NT2/D1 (cell line): ENCODE data around the gene KLK5.
"Not testable (repeated sequence)": the region's sequence is repeated elsewhere in the genome, so short reads cannot be mapped to it uniquely, and the experiment has no call there.

ENCODE experiments used
- DNase-seq: peaks from one replicate; pipeline ENCODE4 v3.0.0-alpha.2; 2011; ENCODE audit warnings: low read depth, low spot score
- H3K27me3 ChIP-seq: 2 replicates; pipeline ENCODE4 v1.6.0; 2011; ENCODE audit warnings: mild to moderate bottlenecking; ENCODE audit not compliant: insufficient read length, insufficient read depth
- H3K36me3 ChIP-seq: 2 replicates; pipeline ENCODE4 v1.6.1; 2011; ENCODE audit warnings: mild to moderate bottlenecking, low read length, mixed read lengths; ENCODE audit not compliant: insufficient read depth, insufficient read length
- H3K4me1 ChIP-seq: 2 replicates; pipeline ENCODE4 v1.5.1; 2011; ENCODE audit not compliant: insufficient read depth, insufficient read length
- H3K4me3 ChIP-seq: 2 replicates; pipeline ENCODE4 v1.5.1; 2011; ENCODE audit warnings: low read depth; ENCODE audit not compliant: insufficient read length
- H3K9ac ChIP-seq: 2 replicates; pipeline ENCODE4 v1.6.0; 2011; ENCODE audit warnings: low read depth; ENCODE audit not compliant: insufficient read length
- H3K9me3 ChIP-seq: 2 replicates; pipeline ENCODE4 v1.5.1; 2011; ENCODE audit warnings: mild to moderate bottlenecking, low read length; ENCODE audit not compliant: insufficient read depth
- SUZ12 ChIP-seq: IDR thresholded peaks from 2 replicates; pipeline ENCODE4 v1.6.1; 2011; ENCODE audit not compliant: insufficient read length, insufficient read depth; ENCODE audit errors: extremely low read depth
- YY1 ChIP-seq: IDR thresholded peaks from 2 replicates; pipeline ENCODE4 v1.6.1; 2011; ENCODE audit not compliant: insufficient read length, insufficient read depth
- ZNF274 ChIP-seq: IDR thresholded peaks from 2 replicates; pipeline ENCODE4 v1.6.1; 2011; ENCODE audit warnings: mild to moderate bottlenecking, low read depth, low read length

KLK5 gene

GRCh38 chr19:50897191-50897607 is 55.6 kb downstream of the KLK5 start:
- H3K9ac ChIP-seq: no peak overlapping the region
- TF ChIP-seq ZNF274 (no peak), SUZ12 (no peak), YY1 (no peak)
- no peaks in the 10 kb centered on the region for H3K4me1 ChIP-seq
- no peaks in the 10 kb centered on the region for H3K27me3 ChIP-seq
- no peaks in the 10 kb centered on the region for H3K36me3 ChIP-seq
- H3K4me3 ChIP-seq: no peak overlapping the region
- no peak for DNase-seq
- H3K9me3 ChIP-seq: peaks cover 23% of the 10 kb centered on the region; the same call in 1 of the 2 replicates

GRCh38 chr19:50896591-50897190 is 56.1 kb downstream of the KLK5 start:
- no peaks in the 10 kb centered on the region for H3K4me1 ChIP-seq
- no peak overlapping the region for H3K9ac ChIP-seq
- no peaks in the 10 kb centered on the region for H3K27me3 ChIP-seq
- peaks cover 23% of the 10 kb centered on the region; the same call in 1 of the 2 replicates for H3K9me3 ChIP-seq
- TF ChIP-seq SUZ12 (no peak), ZNF274 (no peak), YY1 (no peak)
- H3K36me3 ChIP-seq: no peaks in the 10 kb centered on the region
- no peak for DNase-seq
- H3K4me3 ChIP-seq: no peak overlapping the region

- H3K4me1 ChIP-seq, H3K36me3 ChIP-seq, DNase-seq, H3K4me3 ChIP-seq, H3K9ac ChIP-seq, H3K27me3 ChIP-seq: not testable (repeated sequence)
- peaks cover 23% of the 10 kb centered on the region; the same call in 1 of the 2 replicates for H3K9me3 ChIP-seq
These were observed 56.7 kb downstream of the KLK5 start for GRCh38 chr19:50896089-50896590.

GRCh38 chr19:50894478-50895356 is 58.1 kb downstream of the KLK5 start:
- no peaks in the 10 kb centered on the region for H3K4me1 ChIP-seq
- H3K4me3 ChIP-seq: no peak overlapping the region
- H3K9ac ChIP-seq: no peak overlapping the region
- no peak for DNase-seq
- no peak for TF ChIP-seq YY1
- TF ChIP-seq ZNF274: no peak
- no peak for TF ChIP-seq SUZ12
- no peaks in the 10 kb centered on the region for H3K27me3 ChIP-seq
- H3K36me3 ChIP-seq: no peaks in the 10 kb centered on the region
- peaks cover 23% of the 10 kb centered on the region; the same call in 1 of the 2 replicates for H3K9me3 ChIP-seq
